Adipocyte (in vitro differentiated cells): Measurements from ENCODE around the gene DOCK6.
"Not testable (repeated sequence)": the region's sequence is repeated elsewhere in the genome, so short reads cannot be mapped to it uniquely, and the experiment has no call there.

Experiments used
- DNase-seq: peaks from one replicate; pipeline ENCODE4 v3.0.0-alpha.2; 2015; ENCODE audit warnings: low read depth
- H3K27me3 ChIP-seq: replicated peaks from 2 replicates; pipeline ENCODE4 v1.7.0; 2013; ENCODE audit warnings: mild to moderate bottlenecking, low read length, moderate library complexity; ENCODE audit not compliant: control insufficient read depth, insufficient read depth
- H3K36me3 ChIP-seq: 2 replicates; pipeline ENCODE4 v1.7.0; 2013; ENCODE audit warnings: low read length, mild to moderate bottlenecking, moderate library complexity; ENCODE audit not compliant: control insufficient read depth, insufficient read depth, severe bottlenecking
- H3K4me1 ChIP-seq: 2 replicates; pipeline ENCODE4 v1.7.0; 2013; ENCODE audit warnings: mild to moderate bottlenecking, low read length, moderate library complexity; ENCODE audit not compliant: control insufficient read depth, insufficient read depth
- H3K4me3 ChIP-seq: 2 replicates; pipeline ENCODE4 v1.7.0; 2013; ENCODE audit warnings: mild to moderate bottlenecking, low read length, moderate library complexity
- H3K9ac ChIP-seq: 2 replicates; pipeline ENCODE4 v1.7.0; 2013; ENCODE audit warnings: mild to moderate bottlenecking, low read length, moderate library complexity
- H3K9me3 ChIP-seq: 2 replicates; pipeline ENCODE4 v1.7.0; 2013; ENCODE audit warnings: mild to moderate bottlenecking, low read length, moderate library complexity; ENCODE audit not compliant: control insufficient read depth

The DOCK6 gene

GRCh38 chr19:11192957-11193939 lies 69.1 kb downstream of the DOCK6 start:
- Histone ChIP-seq H3K4me3 (no peak overlapping the region), H3K36me3 (peaks cover 39% of the 10 kb centered on the region), H3K27me3 (no peaks in the 10 kb centered on the region), H3K4me1 (peaks cover 63% of the 10 kb centered on the region), H3K9me3 (no peaks in the 10 kb centered on the region), H3K9ac (peak overlapping the region; percentile 49)
- no peak for DNase-seq

- H3K4me1 ChIP-seq, result peaks cover 59% of the 10 kb centered on the region
- peak overlapping the region; percentile 49 for H3K9ac ChIP-seq
- H3K27me3 ChIP-seq, result no peaks in the 10 kb centered on the region
- peak overlapping the region; percentile 65 for H3K4me3 ChIP-seq
- H3K9me3 ChIP-seq, result no peaks in the 10 kb centered on the region
- no peak for DNase-seq
- H3K36me3 ChIP-seq, result peaks cover 52% of the 10 kb centered on the region
These were observed 70.4 kb downstream of the DOCK6 start for GRCh38 chr19:11191934-11192333.

GRCh38 chr19:11191273-11191755 lies 71.0 kb downstream of the DOCK6 start:
- no peaks in the 10 kb centered on the region for H3K27me3 ChIP-seq
- H3K4me3 ChIP-seq, result peak overlapping the region; percentile 65
- H3K9me3 ChIP-seq, result no peaks in the 10 kb centered on the region
- peak overlapping the region; percentile 49 for H3K9ac ChIP-seq
- peaks cover 56% of the 10 kb centered on the region for H3K4me1 ChIP-seq
- H3K36me3 ChIP-seq, result peaks cover 59% of the 10 kb centered on the region
- peak; percentile 62 for DNase-seq

GRCh38 chr19:11190501-11190900 lies 71.8 kb downstream of the DOCK6 start:
- Histone ChIP-seq H3K27me3 (no peaks in the 10 kb centered on the region), H3K9me3 (no peaks in the 10 kb centered on the region), H3K36me3 (peaks cover 65% of the 10 kb centered on the region), H3K9ac (peak overlapping the region; percentile 47), H3K4me3 (no peak overlapping the region), H3K4me1 (peaks cover 51% of the 10 kb centered on the region)
- DNase-seq, result no peak

- peaks cover 67% of the 10 kb centered on the region for H3K36me3 ChIP-seq
These were observed 74.9 kb downstream of the DOCK6 start for GRCh38 chr19:11187441-11187840.

GRCh38 chr19:11182994-11183393 lies 79.3 kb downstream of the DOCK6 start:
- peaks cover 59% of the 10 kb centered on the region for H3K36me3 ChIP-seq
- no peak for DNase-seq
- no peaks in the 10 kb centered on the region for H3K9me3 ChIP-seq
- H3K4me3 ChIP-seq, result no peak overlapping the region
- H3K27me3 ChIP-seq, result no peaks in the 10 kb centered on the region
- peaks cover 22% of the 10 kb centered on the region for H3K4me1 ChIP-seq
- no peak overlapping the region for H3K9ac ChIP-seq

More at GRCh38 chr19:11187441-11187840, 74.9 kb downstream of the DOCK6 start:
- no peak for DNase-seq
- peaks cover 33% of the 10 kb centered on the region for H3K4me1 ChIP-seq
- H3K9me3 ChIP-seq, result no peaks in the 10 kb centered on the region
- H3K4me3 ChIP-seq, result no peak overlapping the region
- H3K9ac ChIP-seq, result no peak overlapping the region
- H3K27me3 ChIP-seq, result no peaks in the 10 kb centered on the region

- H3K9me3 ChIP-seq, result no peaks in the 10 kb centered on the region
- H3K27me3 ChIP-seq, result no peaks in the 10 kb centered on the region
- DNase-seq, result no peak
- no peak overlapping the region for H3K9ac ChIP-seq
- H3K36me3 ChIP-seq, result peaks cover 59% of the 10 kb centered on the region
- no peak overlapping the region for H3K4me3 ChIP-seq
- peaks cover 22% of the 10 kb centered on the region for H3K4me1 ChIP-seq
These were observed 80.8 kb downstream of the DOCK6 start for GRCh38 chr19:11181488-11181887.

- H3K9ac ChIP-seq, result peak overlapping the region; percentile 50
- peaks cover 59% of the 10 kb centered on the region for H3K36me3 ChIP-seq
- H3K4me1 ChIP-seq, result peaks cover 22% of the 10 kb centered on the region
- H3K27me3 ChIP-seq, H3K4me3 ChIP-seq, H3K9me3 ChIP-seq, DNase-seq: not testable (repeated sequence)
These were observed 81.3 kb downstream of the DOCK6 start for GRCh38 chr19:11180975-11181374.

- Histone ChIP-seq H3K4me1 (peaks cover 22% of the 10 kb centered on the region), H3K9me3 (no peaks in the 10 kb centered on the region), H3K27me3 (no peaks in the 10 kb centered on the region), H3K36me3 (peaks cover 59% of the 10 kb centered on the region), H3K4me3 (no peak overlapping the region), H3K9ac (peak overlapping the region; percentile 50)
- no peak for DNase-seq
These were observed 82.0 kb downstream of the DOCK6 start for GRCh38 chr19:11180346-11180745.

- no peaks in the 10 kb centered on the region for H3K27me3 ChIP-seq
- DNase-seq, result no peak
- no peak overlapping the region for H3K4me3 ChIP-seq
- H3K9me3 ChIP-seq, result no peaks in the 10 kb centered on the region
- peaks cover 22% of the 10 kb centered on the region for H3K4me1 ChIP-seq
- peaks cover 58% of the 10 kb centered on the region for H3K36me3 ChIP-seq
- peak overlapping the region; percentile 50 for H3K9ac ChIP-seq
These were observed 82.5 kb downstream of the DOCK6 start for GRCh38 chr19:11179716-11180297.

GRCh38 chr19:11179145-11179465 lies 83.2 kb downstream of the DOCK6 start:
- not testable (repeated sequence) for DNase-seq, H3K27me3 ChIP-seq, H3K4me3 ChIP-seq, H3K9ac ChIP-seq, H3K9me3 ChIP-seq
- Histone ChIP-seq H3K36me3 (peaks cover 63% of the 10 kb centered on the region), H3K4me1 (peaks cover 20% of the 10 kb centered on the region)
